Ammon's horn (tissue), 1 donor: Measurements from ENCODE around the gene VPREB1.
"Not testable (repeated sequence)": the region's sequence is repeated elsewhere in the genome, so short reads cannot be mapped to it uniquely, and the experiment has no call there.

Experiments used
- DNase-seq: peaks from one replicate; pipeline ENCODE4 v3.0.0-alpha.2; 2016; ENCODE audit warnings: low spot score

VPREB1 gene

DNA sequence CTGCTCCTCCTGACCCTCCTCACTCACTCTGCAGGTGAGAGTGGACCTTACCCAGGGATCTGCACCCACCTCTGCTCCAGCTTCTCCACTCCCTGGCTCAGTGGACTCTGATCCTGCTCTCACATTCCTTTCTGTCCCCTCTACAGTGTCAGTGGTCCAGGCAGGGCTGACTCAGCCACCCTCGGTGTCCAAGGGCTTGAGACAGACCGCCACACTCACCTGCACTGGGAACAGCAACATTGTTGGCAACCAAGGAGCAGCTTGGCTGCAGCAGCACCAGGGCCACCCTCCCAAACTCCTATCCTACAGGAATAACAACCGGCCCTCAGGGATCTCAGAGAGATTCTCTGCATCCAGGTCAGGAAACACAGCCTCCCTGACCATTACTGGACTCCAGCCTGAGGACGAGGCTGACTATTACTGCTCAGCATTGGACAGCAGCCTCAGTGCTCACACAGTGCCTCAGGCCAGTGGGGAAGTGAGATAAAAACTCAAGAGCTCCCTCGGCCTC, 29.7 kb upstream of the VPREB1 start:
- DNase-seq: no peak

DNA sequence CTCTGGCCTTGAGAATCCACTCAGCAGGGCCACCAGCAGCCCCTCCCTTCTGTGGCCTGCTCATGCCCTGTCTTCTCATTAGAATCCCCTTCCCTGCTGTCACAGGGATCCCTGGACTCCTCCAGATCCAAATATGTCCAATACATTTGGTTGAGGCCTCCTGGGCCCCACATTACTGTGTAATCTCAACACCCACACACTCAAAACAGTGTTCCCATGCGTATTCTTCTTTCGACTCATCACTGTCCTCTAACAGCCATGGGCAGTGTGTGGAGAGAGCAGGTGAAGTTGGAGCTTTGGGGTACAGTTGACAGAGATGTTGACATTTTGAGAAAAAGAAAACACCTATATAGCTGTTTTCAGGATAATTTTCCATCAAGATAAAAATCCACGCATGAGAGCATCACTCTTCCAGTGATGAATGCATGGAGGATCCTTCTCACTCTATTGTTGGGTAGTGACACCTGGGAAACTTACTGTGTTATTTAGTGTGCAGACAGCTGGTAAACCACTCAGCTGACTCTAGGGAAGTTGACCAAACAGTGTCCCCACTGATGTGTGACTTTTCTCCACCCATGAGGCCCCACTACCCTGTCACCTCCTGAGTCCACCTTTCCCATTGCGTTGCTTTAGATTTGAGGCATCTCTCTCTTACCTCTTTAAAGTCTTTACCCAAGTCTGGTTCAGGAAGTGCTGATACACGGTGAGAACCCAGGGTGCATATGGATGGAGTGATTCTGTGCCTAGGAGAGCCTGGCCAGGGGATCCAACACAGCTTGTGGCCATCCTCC, 28.7 kb upstream of the VPREB1 start:
- DNase-seq: no peak

DNA sequence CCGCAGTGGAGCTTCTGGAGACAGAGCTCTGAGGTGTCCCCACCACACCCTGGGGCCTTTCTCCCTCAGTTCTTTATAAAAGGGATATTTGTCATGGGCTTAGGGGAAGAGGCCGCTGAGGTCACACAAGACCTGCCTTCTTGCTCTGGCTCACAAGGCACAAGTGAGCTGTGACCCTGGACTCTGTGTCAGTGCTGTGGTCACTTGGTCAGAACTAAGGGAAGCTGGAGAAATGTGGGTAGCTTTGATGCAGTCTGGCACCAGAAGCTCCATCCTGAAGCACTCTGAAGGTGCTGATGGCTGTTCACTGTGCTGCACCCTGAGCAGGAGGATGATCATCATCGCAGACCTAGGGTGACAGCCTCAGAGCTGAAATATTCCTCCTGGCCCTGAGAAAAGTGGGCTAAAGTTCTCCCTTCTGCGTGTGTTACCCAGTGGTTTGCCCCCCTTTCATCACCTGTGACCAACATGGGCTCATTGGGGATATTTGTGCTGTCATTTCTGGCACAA, 28.1 kb upstream of the VPREB1 start:
- no peak for DNase-seq

DNA sequence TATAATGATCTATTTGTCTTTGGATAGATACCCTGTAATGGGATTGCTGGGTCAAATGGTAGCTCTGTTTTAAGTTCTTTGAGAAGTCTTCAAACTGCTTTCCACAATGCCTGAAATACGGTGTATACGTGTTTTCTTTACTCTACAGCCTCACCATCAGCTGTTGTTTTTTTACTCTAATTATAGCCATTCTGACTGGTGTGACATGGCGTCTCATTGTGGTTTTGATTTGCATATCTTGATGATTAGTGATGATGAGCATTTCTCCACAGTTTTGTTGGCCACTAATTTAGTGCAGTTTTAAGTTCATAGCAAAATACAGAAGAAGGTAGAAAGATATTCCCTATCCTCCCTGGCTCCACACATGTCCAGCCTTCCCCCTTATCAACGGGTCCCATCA, 26.3 kb upstream of the VPREB1 start:
- no peak for DNase-seq

DNA sequence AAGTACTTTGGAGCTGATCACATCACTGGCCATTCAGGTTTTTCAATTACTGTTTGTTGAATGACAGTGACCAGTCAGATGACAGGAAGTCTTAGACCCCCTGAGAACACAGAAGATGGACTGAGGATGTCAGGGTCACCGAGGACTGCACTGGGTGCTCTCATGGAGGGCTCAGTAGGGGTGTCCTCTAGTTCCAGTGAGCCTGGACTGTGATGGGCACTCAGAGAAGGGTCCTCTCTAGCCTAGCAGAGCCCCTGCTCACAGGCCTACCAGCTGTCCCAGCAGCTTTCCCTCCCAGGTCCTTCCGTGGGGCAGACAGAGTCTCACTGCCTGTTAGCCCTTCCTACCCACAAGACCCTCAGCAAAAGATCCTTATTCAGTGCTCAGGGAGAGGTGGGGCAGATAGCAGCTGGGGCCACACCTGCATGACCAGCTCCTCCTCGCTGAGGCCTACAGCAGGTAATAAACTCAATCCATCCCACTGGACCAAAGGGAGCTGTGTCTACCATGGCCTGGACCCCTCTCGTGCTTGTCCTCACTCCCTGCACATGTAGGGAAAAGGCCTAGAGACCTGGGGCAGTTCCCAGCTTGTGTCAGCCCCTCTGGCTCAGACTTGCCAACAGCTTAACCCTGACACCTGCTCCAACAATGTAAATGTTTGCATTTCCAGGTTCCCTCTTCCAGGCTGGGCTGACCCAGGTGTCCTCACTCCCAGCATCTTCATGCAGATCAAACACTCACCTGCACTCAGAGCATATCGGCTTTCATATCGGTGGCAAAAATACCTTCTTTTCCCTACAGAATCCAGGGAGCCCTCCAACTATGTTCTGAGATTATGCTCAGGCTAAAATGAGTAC, 25.2 kb upstream of the VPREB1 start:
- no peak for DNase-seq

DNA sequence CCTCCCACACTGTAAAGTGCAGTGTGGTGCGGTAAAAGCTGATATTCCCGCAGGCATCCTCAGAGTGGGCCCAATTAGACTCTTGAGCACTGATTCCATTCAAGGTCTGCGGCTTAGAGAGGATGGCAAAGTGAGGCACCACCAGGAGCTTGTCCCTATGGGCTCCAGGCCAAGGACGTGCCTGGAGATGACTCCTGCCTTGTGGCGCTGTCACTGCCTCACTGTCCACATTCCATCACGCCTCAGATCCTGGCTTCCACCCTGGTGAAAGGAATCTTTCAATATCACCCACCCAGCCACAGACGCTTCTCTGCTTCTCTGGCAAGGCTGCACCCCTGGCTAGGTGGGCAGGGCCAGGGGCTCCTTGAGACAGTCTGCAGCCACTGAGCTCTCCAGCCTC, 23.5 kb upstream of the VPREB1 start:
- DNase-seq: not testable (repeated sequence)

DNA sequence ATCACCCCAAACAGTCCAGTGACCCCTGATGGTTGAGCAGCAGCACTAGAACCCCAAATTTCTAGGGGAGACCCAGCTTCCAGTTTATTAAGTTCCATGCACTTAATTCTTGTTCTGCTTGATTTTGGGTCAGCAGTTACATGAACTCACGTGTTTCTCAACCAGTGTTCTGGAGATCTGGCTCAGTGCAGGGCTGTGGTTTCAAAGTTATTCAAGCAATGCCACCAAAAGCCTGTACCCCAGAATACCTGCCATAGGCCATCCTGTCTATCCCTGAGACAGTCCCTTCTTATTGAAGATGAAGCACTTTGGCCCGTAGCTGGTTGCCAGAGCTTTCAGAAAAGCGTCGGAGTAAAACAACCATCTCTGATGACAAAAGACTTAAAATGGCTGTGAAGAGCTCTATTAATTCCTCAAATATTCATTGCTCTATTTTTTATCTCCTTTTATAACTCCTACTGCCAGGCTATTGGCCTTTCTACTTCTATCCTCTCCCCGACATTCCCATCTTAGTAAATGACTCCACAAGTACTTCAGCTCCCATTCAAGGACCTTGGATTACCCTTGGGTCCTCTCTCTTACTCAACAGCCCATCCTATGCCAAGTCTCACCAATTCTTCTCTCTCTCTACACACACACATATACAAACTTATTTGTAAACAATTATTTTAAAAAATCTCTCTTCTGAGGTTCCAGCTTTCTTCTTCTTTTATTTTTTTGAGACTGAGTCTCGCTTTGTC, 18.0 kb upstream of the VPREB1 start:
- no peak for DNase-seq

DNA sequence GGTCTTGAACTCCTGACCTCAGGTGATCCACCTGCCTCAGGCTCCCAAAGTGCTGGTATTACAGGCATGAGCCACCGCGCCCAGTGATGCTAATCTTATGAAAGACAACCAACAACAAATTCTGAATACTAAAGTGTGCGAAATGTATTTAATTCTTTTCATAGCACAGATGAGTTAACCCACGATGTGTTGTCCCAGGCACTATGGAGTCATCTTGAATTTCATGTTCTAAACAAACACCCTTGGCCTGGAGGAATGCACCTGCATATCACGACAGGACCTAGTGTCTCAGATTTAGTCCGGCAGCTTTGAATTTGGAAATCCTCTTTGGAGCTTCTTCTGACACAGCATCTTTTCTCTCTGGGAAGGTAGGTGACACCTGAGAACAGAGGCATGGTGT, 16.2 kb upstream of the VPREB1 start:
- DNase-seq: no peak

DNA sequence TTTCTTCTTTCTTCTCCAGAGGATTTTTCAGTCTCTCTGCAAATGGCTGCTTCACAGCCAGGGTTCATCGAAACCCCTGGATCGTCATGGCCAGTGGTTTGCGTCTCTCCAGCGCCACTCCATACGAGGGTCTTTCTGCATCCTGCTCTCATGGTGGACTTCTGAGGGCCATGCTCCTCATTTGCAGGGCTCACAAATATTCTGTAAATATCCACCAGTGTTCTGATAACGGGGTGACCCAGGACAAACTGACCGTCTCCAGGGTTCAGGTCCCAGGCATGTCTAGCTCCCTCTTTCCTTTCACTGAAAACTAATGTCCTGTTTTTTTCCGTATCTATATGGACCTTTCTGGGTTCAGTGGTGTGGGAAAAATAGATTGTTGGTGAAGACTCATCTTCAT, 15.7 kb upstream of the VPREB1 start:
- DNase-seq: no peak

DNA sequence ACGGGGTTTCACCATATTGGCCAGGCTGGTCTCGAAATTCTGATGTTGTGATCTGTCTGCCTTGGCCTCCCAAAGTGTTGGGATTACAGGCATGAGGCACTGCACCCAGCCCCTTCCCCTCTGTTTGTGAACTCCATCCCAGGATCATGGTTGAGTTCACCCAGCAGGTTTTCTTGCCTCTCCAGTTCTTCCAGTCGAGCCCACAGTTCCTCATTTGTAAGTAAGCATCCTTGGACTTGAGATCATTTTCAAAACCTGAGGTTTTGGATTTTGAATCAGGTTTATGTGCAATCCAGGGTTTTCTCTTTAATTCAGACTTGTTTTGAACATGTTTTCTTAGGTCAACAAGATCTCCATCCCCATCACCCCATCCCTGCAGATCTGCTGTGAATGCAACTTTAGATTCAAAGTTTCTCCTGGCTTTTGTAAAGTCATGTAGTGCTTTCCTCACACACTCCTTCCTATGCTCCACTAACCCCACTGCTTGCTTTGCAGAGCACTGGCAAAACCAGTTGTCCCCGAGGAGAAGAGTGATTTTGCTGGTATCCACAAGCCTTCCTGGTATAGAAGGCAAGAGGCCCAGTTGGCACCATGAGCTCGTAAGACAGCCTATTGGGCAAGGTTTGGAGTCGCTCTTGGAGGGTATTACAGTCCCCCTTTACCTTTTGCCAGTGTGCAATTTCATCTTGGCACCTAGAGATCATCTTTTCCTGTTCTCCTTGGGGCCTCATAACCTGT, 14.7 kb upstream of the VPREB1 start:
- no peak for DNase-seq

DNA sequence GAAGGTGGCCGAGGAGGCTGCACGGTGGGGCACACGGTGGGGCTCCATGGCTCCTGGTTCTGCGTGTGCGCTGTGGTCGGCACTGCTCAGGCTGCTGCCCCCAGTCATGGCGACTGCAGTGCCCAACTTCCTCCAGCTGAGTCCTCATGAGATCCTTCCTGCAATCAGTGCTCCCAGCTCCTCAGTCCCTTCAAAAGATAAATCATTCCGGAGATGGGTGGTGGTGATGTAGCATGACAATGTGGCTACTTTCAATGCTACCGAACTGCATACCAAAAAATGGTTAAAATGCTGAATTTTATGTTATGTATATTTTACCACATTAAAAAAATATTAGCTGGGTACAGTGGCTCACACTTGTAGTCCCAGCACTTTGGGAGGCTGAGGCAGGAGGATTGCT, 14.1 kb upstream of the VPREB1 start:
- no peak for DNase-seq

DNA sequence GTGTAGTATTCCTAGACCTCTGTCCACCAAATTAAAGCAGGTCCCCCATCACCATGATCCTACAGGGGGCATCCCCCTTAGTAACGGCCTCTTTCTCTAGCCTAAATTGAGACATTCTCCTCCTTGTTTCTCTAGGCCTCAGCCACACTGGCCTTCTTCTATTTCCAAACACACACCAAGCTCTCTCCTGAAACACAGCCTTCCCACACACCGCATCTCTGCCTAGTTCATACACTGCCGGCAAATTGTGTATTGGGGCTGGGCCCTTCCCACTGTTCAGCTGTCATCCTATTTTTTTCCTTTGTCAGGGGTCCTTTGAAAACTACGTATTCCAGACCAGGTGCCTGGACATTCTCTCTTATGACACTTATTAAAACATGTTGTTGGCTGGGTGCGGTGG, 11.5 kb upstream of the VPREB1 start:
- no peak for DNase-seq

DNA sequence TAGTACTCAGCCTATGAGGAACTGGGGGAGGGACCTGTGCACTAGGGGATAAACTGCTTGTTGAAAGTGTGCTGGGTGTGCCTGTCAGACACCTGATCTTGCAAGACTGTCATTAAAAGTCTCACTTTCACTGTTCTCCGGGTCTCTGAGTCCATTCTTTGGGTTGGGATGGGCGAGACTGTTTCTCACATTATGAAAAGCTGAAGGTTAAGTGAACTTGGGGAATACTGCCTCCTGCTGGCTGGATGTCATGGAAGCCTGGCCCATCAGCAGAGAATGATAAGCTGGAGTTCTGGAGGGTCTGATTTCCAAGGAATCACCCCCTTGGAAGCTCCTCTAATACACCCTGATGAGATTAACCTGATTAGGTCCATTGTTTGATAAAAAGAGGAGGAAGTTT, 9.0 kb upstream of the VPREB1 start:
- no peak for DNase-seq

DNA sequence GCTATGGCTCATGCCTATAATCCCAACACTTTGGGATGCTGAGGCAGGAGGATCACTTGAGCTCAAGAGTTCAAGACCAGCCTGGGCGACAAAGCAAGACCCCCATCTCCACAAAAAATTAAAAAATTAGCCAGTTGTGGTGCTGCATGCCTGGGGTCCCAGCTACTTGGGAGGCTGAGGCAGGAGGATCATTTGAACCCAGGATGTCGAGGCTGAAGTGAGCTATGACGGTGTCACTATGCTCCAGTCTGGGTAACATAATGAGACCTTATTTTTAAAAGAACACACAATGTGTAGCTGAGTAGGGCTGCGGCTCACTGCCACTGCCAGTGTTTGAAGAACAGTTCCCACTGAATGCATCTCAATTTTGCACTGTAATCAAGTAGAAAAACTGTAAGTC, 7.1 kb upstream of the VPREB1 start:
- DNase-seq: no peak

DNA sequence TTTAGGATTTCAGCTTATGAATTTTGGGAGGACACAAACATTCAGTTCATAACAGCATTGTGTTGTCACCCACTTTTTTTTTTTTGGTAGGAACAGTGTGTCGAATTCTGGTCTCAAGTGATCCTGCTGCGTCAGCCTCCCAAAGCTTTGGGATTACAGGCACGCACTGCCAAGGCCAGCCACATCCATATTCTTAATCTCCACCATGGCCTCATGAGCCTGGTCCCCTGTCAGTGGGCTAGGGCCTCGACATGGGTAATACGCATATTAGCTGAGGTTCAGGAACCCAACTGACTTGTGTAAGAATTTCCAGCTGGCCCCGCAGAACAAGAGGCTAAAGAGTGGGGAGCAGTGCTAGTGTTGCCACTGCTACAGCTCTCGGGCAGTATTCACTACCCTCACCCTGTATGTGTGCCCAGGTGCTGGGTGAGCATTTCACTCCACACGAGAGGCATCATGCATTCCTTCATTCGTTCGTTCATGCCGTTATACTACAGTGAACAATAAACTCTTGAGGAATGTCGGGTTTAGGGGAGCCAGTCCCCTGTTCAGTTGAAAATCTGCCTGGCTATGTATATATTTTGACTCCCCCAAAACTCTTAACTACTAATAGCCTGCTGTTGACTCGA, 5.2 kb upstream of the VPREB1 start:
- DNase-seq: no peak

DNA sequence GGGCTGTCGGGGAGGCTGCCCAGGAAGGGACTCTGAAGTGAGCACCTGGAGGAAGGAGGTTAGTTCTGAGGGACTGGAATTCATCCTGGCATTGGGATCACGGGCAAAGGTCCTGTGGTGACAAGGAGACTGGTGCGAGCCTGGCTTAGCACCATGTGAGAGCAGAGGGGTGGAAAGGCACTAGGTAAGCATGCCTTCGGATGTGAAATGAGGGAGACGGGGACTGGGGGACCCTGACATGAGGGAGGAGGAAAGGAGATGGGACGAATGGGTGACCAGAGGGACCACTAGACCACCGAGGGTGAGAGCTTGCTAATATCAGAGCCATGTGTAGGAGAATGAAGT, 3.1 kb upstream of the VPREB1 start:
- DNase-seq: no peak

DNA sequence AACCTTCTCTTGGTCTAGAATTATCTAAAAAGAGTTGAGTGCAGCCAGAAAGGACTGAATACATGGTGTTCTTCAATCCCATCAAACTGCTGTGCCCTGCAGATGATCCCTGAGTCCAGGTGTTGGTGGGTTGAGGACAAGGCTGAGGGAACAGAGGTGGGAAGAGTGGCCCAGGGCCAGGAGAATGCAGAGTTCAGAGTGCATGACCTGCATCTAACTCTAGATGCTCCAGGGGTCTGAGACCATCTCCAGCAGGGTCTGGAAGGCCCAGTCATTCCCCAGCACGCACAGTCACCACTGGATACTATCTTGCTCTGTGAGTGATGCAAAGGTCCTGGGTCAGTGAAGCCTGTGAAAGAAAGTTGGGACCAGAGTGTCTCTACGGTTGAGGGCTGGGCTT, 2.1 kb upstream of the VPREB1 start:
- DNase-seq: no peak

DNA sequence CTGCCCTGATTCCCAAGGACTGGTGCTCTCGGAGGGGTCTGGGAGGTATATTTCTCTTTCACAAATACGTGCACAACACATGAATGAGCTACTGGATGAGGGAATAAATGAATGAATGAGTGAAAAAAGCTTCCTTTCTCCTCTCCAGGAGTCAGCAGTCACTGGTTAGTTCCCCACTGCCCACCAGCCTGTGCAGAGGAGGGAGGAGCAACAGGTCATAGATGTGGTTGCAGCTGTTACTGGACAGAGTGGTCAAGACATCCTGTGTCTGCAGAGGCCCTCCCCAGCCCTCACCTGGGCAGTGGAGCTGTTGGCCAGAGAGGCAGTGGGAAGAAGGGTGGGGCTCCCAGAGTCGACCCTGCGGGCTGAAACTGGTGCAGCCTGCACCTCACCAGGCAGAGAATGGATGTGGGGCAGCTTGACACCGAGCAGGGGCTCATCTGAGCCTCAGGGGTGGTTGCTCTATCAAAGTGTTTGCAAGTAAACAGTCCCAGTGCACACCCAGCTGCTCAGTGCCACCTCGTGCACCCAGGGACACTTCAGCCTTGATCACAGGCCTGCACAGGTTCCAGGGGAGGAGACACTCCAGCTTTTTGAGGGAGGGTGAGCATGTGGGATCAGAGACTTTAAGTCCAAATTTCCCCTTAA, 1.4 kb upstream of the VPREB1 start:
- DNase-seq: no peak

DNA sequence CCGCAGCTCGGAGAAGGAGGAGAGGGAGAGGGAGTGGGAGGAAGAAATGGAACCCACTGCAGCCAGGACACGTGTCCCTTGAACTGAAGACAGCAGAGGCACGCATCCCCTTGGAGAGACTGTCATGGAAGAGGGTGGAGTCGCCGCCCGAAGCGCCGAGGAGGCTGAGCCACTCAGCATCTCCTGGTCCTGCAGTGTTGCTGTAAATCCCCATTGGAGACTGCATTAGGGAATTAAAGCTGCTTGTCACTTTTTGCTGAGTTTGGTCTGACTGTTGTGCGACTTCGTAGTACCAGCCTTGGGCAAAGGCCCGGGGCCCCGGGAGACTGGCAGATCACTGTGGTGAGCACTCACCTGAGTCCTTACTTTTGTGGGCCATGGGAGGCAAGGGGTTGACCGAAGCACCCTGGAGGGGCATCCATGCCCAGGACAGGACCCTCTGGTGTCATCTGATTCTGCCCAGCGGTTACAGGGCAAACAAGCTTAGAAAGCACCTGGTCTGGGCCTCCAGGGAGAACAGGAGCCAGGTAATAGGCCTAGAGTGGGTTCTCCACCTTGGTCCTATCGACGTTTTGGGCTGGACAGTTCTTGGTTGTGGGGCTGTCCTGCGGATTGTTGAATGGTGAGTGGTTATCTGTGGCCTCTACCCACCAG, 797 bp downstream of the VPREB1 start:
- no peak for DNase-seq

DNA sequence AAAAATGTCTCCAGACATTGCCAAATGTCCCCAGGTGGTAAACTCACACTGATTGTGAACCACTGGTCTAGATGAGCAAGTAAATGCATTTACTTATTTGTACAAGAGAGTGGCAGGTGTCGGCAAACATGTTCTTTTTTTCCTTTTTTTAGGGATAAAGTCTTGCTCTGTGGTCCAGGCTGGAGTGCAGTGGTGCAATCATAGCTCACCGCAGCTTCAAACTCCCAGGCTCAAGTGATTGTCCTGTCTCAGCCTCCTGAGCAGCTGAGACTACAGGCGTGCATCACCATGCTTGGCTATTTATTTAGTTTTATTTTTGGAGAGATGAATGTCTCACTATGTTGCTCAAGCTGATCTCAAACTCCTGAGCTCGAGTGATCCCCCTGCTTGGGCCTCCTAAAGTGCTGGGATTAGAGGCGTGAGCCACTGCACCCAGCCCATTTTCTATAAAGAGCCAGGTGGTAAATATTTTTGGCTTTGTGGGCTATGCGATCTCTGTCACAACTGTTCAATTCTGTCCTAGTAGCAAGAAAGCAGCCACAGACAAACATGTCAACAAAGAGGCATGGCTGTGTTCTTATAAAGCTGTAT, 1.4 kb downstream of the VPREB1 start:
- no peak for DNase-seq
